Cerebellar cortex (tissue), 1 donor: ENCODE results near the gene ST6GALNAC2.
"Not testable (repeated sequence)": the region's sequence is repeated elsewhere in the genome, so short reads cannot be mapped to it uniquely, and the experiment has no call there.

Experiments
- DNase-seq: peaks from one replicate; pipeline ENCODE4 v3.0.0-alpha.2; 2015; ENCODE audit warnings: low spot score

ST6GALNAC2 gene

GRCh38 chr17:76539631-76540271, 45.9 kb downstream of the ST6GALNAC2 start, which contains the start of gene PRCD:
Gene PRCD (plus strand): TSS chr17:76540044. CDS start chr17:76540142, 98 bp downstream.
- DNase-seq = peak; percentile 44

DNA sequence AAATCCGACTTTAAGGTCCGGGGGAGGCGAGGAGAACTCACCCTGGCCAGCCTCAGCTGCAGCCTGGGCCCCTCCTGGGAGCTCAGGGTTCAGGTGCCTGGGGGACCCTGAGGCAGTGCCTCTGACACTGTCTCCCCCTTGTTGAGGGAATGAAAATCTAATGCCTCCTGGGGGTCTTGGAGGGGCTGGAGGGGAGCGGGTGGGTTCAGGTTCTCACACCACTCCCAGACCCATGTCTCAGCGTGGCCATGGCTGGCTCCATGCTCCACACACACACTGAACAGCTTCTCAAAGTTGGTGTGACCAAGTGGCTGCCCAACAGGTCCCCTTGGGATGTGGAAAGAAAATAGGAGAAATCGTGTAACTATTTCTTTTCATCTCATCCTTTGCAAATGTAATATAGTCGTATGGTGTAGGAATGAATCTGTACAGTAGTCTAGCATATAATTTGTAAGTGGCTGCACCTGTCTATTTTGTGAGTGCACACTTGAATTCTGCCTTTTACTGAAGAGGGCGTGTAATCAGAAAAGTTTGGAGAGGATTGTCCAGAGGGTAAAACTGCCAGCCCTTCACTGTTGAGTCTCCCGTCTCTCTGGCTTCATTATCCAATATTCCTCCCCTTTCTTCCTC, 46.6 kb downstream of the ST6GALNAC2 start:
- no peak for DNase-seq

DNA sequence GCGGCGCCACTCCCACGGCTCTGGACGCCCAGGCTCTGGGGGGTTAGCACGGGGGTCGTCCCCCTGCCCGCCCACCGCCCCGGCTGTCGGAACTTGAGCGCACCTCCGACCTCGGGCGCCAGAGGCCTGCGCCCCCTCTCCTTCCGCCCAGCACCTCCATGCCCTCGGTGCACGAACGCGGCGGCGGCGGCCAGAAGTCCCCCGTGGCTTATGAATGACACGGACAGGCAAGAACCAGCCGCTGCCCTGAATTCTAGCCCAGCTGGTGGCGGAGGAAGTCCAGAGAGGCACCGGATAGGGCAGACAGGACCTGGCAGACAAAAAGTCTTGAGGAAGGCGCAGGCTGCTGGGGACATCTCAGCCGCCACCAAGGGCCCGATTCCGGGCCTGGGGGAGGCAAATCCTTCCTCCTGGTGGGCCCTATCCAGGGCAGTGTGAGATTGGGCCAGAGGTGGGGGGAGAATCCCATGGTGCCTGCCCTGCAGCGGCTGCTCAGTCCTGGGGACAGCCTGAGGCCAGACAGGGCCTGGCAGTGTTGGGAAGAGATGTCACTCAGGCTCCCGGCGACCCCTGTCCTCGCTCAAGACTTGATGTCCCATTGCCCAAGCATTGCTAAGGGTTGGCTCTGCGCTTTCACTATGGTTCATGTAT, 47.3 kb downstream of the ST6GALNAC2 start:
- peak; percentile 65 for DNase-seq

DNA sequence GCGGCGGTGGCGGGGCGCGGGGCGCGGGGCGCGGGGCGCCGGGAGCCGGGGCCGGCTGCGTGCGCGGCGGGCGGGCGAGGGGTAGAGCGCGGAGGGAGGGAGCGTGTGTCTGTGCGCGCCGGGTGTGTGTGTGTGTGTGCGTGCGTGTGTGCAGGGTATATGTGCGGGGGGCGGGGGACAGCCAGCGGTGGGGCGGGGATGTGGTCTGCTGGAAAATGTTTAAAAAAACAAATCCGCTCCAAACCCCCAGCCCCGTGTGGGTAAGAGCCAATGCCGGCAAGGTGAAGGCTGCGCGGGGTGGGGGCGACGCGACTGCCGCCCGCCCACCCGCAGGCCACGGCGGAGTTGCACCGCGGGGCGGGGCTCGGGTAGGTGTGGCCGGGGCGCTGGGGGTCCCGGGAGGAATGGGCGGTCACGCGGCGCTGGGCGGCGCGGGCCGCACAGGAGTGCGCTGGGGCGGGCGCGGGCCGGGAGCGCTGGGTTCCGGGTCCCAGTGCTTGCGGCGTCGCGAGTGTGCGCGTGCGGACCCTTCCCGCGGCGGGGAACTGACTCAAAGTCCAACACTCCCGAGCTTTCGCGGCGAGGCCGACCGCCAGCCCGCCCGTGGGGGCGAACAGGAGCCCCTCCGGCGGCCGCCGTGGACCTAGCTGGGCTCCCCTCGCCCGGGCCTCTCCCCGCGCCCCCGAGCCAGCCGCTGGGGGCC, 47.9 kb downstream of the ST6GALNAC2 start, which contains the start of gene CYGB:
Gene CYGB (minus strand): TSS at position 132 of the 703 bp plus-strand sequence. CDS start 167 bp downstream, outside the sequence.
- no peak for DNase-seq

DNA sequence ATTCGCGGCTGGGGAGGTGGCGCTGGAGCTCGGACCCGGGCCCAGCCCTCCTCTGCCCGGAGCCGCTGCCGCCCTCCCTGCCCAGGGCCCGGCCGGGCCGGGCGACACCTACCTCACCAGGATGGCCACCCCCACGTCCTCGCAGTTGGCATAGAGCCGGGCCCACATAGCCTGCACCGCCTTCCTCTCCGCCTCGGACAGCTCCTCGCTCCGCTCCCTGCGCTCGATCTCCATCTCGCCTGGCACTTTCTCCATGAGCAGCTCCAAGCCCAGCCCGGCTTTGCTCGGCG, 48.4 kb downstream of the ST6GALNAC2 start:
- peak; percentile 30 for DNase-seq

GRCh38 chr17:76536511-76537287, 49.0 kb downstream of the ST6GALNAC2 start:
- no peak for DNase-seq

DNA sequence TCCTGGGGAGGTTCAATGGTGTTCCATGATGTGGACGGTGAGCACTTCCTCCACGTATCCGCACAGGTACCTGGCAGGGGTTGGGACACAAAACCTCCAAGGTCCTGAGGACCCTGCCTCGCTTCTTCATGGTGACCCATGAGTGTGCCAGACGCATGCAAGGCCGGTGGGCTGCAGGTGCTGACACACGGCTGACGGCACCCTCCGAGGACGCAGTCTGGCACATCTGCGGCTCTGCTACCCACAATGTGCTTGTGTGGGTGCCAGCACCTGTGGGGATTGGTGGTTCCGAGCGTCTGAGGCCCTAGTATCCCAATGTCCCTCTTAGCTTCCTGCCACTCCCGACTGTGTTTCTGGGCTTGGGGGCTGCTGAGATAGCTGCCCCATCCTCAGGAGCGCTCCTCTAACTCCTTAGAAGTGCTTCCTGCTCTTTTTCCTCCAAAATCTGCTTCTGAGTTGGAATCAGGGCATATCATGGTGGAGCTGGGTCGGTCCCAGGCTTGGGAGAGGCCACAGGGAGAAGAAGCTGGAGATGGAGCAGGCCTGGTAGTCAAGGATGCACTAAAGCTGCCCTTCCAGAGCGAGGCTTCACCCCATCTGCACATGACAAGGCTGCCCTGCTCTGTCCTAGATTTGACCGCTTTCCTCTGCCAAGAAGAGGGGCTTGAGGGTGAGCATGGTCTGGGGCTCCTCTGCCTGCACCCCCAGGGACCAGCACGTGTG, 49.7 kb downstream of the ST6GALNAC2 start:
- peak; percentile 50 for DNase-seq

DNA sequence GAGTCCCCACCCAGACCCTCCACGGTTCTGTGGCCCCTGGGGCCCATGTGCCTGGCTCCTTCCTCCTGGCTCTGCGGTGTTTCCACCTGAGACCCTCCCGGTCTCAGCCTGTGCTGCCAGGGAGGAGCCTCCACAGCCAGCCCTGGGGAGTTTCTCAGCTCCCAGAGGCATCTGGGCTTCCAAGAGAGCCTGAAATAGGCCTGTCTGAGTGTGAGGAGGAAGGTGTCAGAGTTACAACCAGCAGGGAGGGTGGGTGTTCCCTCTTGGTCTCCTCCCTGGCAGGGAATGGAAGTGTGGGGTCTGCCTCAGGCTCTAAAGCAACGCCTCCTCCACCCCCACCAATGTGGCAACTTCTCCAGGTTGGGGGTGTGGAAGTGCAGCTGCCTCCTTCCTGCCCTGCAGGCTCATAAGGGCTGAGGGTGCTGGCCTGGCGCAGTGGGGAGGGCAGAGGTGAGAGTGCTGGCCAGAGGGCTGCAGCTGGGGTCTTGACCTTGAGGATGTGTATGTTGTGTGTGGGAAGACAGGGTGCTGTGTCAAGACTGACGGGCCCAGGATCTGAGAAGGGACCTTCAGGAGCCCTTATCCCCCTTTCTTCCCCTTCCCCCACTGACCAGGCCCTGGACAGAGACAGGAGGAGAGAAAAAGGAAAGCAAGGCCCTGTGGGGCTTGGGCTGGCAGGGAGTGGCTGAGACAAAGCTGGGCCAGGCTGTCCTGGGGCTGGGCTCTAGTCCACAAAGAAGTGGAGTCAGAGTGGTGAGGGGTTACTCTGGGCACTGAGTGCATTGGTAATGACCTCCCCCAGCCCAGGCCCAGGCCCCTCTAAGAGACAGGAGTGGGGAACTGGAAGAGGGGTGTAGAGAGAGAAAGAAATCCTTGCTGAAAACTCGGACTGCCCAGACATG, 50.6 kb downstream of the ST6GALNAC2 start:
- peak; percentile 23 for DNase-seq

DNA sequence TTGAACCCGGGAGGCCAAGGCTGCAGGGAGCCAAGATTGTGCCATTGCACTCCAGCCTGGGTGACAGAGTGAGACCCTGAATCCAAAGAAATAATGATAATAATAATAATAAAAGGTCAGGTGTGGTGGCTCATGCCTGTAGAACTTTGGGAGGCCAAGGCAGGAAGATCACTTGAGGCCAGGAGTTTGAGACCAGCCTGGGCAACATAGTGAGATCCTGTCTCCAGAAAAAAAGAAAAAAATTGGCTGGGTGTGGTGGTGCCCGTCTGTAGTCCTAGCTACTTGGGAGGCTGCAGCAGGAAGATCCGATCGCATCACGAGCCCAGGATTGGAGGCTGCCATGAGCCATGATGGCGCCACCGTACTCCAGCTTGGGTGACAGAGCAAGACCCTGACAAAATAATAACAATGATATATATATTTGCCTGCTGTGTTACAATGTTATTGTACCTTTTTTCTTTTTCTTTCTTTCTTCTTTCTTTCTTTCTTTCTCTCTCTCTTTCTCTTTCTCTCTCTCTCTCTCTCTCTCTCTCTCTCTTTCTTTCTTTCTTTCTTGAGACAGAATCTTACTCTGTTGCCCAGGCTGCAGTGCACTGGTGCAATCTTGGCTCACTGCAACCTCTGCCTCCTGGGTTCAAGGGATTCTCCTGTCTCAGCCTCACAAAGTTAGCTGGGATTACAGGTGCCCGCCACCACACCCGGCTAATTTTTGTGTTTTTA, 51.9 kb downstream of the ST6GALNAC2 start:
- not testable (repeated sequence) for DNase-seq

DNA sequence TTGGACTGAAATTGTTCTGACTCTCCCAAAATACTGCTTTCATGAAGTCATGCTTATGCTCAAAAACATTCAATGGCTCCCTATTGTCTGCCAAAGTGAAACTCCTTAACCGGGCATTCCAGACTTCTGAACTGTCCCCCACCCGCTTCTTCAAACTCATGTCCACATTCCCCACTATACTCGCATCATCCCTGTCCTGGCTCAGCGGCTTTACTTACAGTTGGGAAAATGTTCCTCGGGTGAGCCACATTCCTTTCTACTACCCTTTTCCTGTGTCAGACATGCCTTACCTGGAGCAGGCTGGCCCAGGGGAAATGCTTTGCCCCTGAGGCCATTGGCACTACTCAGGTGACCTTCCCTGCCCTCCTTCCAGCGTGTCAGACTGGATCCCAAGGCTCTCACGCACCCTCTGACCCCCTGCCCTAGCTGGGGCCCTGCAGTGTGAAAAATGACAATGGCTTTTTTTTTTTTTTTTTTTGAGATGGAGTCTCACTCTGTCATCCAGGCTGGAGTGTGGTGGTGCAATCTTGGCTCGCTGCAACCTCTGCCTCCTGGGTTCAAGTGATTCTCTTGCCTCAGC, 53.5 kb downstream of the ST6GALNAC2 start:
- DNase-seq = no peak

DNA sequence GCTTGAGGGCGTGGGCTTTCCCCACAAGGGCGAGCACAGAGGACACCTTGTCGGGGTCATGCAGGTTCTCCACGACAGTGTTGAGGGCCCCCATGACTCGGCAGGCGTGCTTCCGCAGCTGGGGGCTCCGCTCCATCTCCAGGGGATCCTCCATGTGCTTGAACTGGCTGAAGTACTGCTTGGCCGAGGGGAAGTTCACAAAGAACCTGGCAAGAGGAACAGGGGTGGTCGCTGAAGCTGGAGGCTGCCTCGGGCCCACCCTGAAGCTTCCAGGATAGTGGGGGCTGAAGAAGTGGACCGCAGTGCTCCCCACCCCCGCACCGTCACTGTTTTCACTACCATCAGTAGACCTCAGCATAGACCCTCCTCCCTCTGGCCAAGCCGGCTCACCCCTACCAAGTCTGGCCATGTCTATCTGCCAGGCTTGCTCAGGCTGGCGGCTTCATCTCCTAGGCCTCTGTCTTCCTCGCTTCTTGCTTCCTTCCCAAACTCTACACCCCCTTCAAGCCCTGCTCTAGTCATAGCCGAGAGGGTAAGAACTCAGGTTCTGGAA, 54.1 kb downstream of the ST6GALNAC2 start:
- DNase-seq = no peak

DNA sequence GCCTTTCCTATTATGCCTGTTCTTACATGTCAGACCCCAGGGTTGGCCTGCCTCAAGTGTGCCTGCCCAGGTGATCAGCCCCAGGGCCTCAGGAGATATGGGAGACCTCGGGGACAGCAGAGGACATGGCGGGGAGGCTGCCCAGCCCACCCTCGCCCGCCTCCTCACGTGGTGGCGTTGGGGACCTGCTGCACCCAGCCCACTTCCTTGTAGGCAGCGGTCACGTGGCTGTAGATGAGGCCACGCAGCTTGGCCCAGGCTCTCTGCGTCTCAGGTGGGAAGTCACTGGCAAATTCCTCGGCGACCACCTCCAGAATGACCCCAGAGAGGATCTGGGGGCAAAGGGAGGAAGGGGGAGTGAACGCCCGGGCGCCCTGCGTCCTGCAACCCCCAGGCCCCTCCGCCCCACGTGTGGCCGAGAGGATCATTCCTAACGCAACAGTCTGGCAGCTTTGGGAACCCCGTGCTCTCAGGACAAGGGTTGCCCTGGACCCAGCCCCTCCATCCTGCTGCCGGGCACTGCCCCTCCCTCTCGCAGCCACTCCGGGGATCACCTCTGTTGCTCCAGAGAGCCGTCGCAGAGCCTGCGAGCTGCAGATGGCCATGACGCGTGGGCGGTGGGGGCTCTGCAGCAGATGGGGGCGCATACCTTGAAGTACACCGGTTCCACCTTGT, 54.7 kb downstream of the ST6GALNAC2 start:
- DNase-seq = no peak

- no peak for DNase-seq
Measured at GRCh38 chr17:76530095-76530723, 55.5 kb downstream of the ST6GALNAC2 start.

DNA sequence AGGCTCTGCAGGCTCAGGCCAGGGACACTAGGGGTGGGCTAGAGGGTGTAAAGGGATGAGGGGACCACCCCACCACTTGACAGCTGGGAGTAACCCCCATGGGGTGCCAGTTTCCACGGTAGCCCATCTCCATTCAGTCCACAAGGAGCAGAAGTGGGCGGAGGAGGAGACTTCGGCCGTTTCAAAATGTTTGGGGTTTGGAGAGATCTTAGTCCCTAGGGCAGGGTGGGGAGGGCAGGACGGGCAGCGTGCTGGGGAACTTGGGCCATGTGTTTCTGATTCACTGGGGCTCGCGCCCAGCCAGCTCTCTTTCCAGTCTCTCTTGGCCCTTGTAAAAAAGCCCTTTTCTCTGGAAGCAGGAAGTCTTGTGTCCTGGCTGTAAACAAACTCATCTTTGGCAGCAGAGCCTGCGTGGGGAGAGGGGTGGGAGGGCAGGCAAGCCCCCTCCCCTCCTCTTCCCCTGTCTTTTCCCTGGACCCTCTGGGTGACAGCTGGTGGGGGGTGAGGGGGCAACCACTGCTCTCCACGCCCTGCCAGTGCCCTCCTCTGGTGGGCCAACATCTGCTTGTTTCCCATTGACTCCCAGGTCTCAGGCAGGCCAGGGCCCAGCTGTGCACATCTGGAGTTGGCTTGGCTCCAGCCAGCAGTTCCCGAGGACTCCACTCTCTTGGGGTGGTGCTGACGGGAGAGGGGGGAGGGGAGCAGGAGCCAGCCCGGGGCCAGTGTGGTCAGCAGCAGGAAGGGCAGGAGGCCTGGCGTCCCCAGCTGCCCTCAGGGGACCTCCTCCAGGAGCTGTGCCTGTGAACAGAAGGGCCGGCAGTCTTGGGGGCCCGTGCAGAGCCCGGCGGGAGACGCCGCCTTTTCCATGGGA, 56.2 kb downstream of the ST6GALNAC2 start:
- DNase-seq = peak; percentile 50

DNA sequence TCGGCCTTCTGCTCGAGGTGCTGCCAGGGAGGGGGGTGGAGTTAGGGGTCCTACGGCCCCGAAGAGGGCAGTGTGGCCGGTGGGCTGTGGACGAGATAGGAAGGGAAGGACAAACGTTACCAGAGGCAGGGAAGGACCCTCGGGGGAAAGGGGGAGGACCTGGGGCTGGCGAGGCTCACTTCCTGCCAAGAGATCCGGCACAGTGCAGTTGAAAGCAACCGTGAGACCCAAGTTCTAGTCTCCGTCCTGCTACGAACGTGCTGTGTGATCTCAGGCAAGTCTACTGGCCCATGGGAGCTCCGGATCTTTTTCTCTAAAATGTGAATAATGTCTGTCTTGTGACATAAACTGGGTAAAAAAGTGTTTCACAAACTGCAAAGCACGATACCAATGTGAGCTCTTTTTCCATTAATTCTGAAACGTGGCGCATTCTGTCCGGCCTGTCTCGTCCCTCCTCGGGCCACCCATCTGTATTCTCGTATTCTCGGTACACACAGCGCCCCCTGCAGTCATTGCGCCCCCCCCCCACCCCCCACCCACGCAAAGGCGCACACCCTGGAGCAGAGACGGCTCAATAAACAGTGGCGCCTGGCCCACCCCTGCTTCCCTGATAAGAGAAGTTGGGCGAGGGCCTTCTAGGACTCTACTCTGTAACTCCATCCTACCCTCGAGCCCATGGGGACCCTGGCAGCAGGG, 57.0 kb downstream of the ST6GALNAC2 start:
- DNase-seq = no peak

GRCh38 chr17:76528156-76528527, 57.5 kb downstream of the ST6GALNAC2 start:
- DNase-seq = peak; percentile 48
